ENCODE measurements around the gene DNAAF3.

DNAAF3 gene

GRCh38 chr19:55199620-55200204 is 33.3 kb upstream of the DNAAF3 start:
- Histone ChIP-seq H3K27ac (ENCODE audit: low read length) (no peak overlapping the region), H3K36me3 (replicated peaks; ENCODE audit: low read depth, low read length) (no peaks in the 10 kb centered on the region), H2AFZ (ENCODE audit: low read depth, low read length) (no peak overlapping the region), H3K79me2 (ENCODE audit: low read length) (no peaks in the 10 kb centered on the region), H3K9ac (ENCODE audit: low read length) (no peak overlapping the region), H3K27me3 (ENCODE audit: low read depth, low read length) (peaks cover 17% of the 10 kb centered on the region), H3K9me3 (ENCODE audit: insufficient read depth, low read length) (no peaks in the 10 kb centered on the region), H3K4me2 (ENCODE audit: low read length) (no peak overlapping the region), H3K4me1 (ENCODE audit: low read length) (no peaks in the 10 kb centered on the region), H4K20me1 (ENCODE audit: insufficient read depth, low read length) (no peaks in the 10 kb centered on the region), H3K4me3 (ENCODE audit: low read length) (no peak overlapping the region)
- TF ChIP-seq CTCF (IDR thresholded peaks at IDR 0.05; ENCODE audit: low read depth, low read length) = no peak
- no peak for TF ChIP-seq EZH2phosphoT487 (IDR thresholded peaks at IDR 0.05; ENCODE audit: low read depth)

GRCh38 chr19:55198651-55199050 is 32.2 kb upstream of the DNAAF3 start:
- peaks cover 9% of the 10 kb centered on the region; the same call in 1 of the 2 replicates for H3K27me3 ChIP-seq (ENCODE audit: low read depth, low read length)

GRCh38 chr19:55197528-55197927 is 31.1 kb upstream of the DNAAF3 start:
- Histone ChIP-seq H3K4me1 (ENCODE audit: low read length) (no peaks in the 10 kb centered on the region), H3K36me3 (replicated peaks; ENCODE audit: low read depth, low read length) (no peaks in the 10 kb centered on the region), H3K27me3 (ENCODE audit: low read depth, low read length) (0 out of 2 replicates have a peak, but pooled peaks cover 7% of the 10 kb centered on the region), H3K27ac (ENCODE audit: low read length) (no peak overlapping the region), H2AFZ (ENCODE audit: low read depth, low read length) (no peak overlapping the region), H3K9ac (ENCODE audit: low read length) (no peak overlapping the region), H3K4me2 (ENCODE audit: low read length) (no peak overlapping the region), H3K4me3 (ENCODE audit: low read length) (no peak overlapping the region), H4K20me1 (ENCODE audit: insufficient read depth, low read length) (no peaks in the 10 kb centered on the region), H3K9me3 (ENCODE audit: insufficient read depth, low read length) (no peaks in the 10 kb centered on the region), H3K79me2 (ENCODE audit: low read length) (no peaks in the 10 kb centered on the region)
- TF ChIP-seq EZH2phosphoT487 (IDR thresholded peaks at IDR 0.05; ENCODE audit: low read depth) (no peak), CTCF (IDR thresholded peaks at IDR 0.05; ENCODE audit: low read depth, low read length) (no peak)

More at GRCh38 chr19:55198651-55199050, 32.2 kb upstream of the DNAAF3 start:
- Histone ChIP-seq H4K20me1 (ENCODE audit: insufficient read depth, low read length) (no peaks in the 10 kb centered on the region), H3K4me3 (ENCODE audit: low read length) (no peak overlapping the region), H3K36me3 (replicated peaks; ENCODE audit: low read depth, low read length) (no peaks in the 10 kb centered on the region), H3K9me3 (ENCODE audit: insufficient read depth, low read length) (no peaks in the 10 kb centered on the region), H3K4me1 (ENCODE audit: low read length) (no peaks in the 10 kb centered on the region), H3K9ac (ENCODE audit: low read length) (no peak overlapping the region), H2AFZ (ENCODE audit: low read depth, low read length) (no peak overlapping the region), H3K27ac (ENCODE audit: low read length) (no peak overlapping the region), H3K4me2 (ENCODE audit: low read length) (no peak overlapping the region), H3K79me2 (ENCODE audit: low read length) (no peaks in the 10 kb centered on the region)
- no peak for TF ChIP-seq CTCF (IDR thresholded peaks at IDR 0.05; ENCODE audit: low read depth, low read length)
- TF ChIP-seq EZH2phosphoT487 (IDR thresholded peaks at IDR 0.05; ENCODE audit: low read depth) = no peak

GRCh38 chr19:55196803-55197202 is 30.4 kb upstream of the DNAAF3 start:
- H3K4me2 ChIP-seq (ENCODE audit: low read length) = no peak overlapping the region
- TF ChIP-seq CTCF (IDR thresholded peaks at IDR 0.05; ENCODE audit: low read depth, low read length) = no peak
- no peak for TF ChIP-seq EZH2phosphoT487 (IDR thresholded peaks at IDR 0.05; ENCODE audit: low read depth)
- no peaks in the 10 kb centered on the region for H3K4me1 ChIP-seq (ENCODE audit: low read length)
- no peaks in the 10 kb centered on the region for H4K20me1 ChIP-seq (ENCODE audit: insufficient read depth, low read length)
- no peak overlapping the region for H2AFZ ChIP-seq (ENCODE audit: low read depth, low read length)
- no peak overlapping the region for H3K9ac ChIP-seq (ENCODE audit: low read length)
- no peaks in the 10 kb centered on the region for H3K79me2 ChIP-seq (ENCODE audit: low read length)
- H3K27me3 ChIP-seq (ENCODE audit: low read depth, low read length) = 0 out of 2 replicates have a peak, but pooled peaks cover 7% of the 10 kb centered on the region
- H3K9me3 ChIP-seq (ENCODE audit: insufficient read depth, low read length) = no peaks in the 10 kb centered on the region
- no peak overlapping the region for H3K4me3 ChIP-seq (ENCODE audit: low read length)
- no peaks in the 10 kb centered on the region for H3K36me3 ChIP-seq (replicated peaks; ENCODE audit: low read depth, low read length)
- H3K27ac ChIP-seq (ENCODE audit: low read length) = no peak overlapping the region
